ENCODE data around the gene ZFPM1. TPM values are rescaled to one million over a fixed set of nuclear protein-coding genes. Genes with fewer than 3 reads are reported as not detected.

The ZFPM1 gene
- total RNA-seq, 2 donors from 2014 or later = 1.7 to 2.4 TPM

DNA sequence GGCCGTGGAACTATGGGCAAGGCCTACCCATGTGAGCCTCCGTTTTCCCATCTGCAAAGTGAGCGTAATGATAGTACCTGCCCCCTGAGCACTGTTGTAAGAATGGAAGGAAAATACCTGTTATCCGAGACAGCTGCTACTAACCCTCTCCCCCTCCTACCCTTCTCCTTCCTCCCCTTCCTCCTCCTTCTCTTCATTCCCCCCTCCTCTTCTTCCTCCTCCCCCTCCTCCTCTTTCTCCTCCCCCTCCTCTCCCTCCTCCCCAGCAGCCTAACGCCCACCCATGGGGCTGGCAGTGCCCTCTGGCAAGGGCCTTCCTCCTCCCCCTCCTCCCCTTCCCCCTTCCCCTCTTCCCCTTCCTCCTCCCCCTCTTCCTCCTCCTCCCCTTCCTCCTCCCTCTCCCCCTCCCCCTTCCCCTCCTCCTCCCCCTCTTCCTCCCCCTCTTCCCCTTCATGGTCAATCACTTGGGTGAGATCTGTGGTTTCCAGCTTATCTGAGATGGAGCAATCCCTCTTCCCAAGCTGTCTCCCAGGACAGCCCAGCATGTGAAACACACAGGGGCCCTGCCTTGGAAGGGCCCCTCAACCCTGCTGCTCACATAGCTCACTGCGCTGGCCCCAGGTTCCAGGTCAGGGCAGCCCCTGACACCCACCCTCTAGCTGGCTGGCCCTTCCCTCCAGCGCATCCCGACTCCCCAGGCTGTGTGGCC lies 6.4 kb downstream of the ZFPM1 start:
- TF ChIP-seq, protein P1, sequence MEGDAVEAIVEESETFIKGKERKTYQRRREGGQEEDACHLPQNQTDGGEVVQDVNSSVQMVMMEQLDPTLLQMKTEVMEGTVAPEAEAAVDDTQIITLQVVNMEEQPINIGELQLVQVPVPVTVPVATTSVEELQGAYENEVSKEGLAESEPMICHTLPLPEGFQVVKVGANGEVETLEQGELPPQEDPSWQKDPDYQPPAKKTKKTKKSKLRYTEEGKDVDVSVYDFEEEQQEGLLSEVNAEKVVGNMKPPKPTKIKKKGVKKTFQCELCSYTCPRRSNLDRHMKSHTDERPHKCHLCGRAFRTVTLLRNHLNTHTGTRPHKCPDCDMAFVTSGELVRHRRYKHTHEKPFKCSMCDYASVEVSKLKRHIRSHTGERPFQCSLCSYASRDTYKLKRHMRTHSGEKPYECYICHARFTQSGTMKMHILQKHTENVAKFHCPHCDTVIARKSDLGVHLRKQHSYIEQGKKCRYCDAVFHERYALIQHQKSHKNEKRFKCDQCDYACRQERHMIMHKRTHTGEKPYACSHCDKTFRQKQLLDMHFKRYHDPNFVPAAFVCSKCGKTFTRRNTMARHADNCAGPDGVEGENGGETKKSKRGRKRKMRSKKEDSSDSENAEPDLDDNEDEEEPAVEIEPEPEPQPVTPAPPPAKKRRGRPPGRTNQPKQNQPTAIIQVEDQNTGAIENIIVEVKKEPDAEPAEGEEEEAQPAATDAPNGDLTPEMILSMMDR (IDR thresholded peaks at IDR 0.05) = no peak
- H3K36me3 ChIP-seq = no peaks in the 10 kb centered on the region
- H3K27ac ChIP-seq = peak overlapping the region in 1 of 2 donors; percentile 55
- no peak overlapping the region for H3K4me3 ChIP-seq
- H3K9me3 ChIP-seq = no peaks in the 10 kb centered on the region
- H3K27me3 ChIP-seq = no peaks in the 10 kb centered on the region
- DNase-seq (ENCODE audit: low spot score) = no peak
- peaks cover 0 to 60% of the 10 kb centered on the region in 2 donors for H3K4me1 ChIP-seq

DNA sequence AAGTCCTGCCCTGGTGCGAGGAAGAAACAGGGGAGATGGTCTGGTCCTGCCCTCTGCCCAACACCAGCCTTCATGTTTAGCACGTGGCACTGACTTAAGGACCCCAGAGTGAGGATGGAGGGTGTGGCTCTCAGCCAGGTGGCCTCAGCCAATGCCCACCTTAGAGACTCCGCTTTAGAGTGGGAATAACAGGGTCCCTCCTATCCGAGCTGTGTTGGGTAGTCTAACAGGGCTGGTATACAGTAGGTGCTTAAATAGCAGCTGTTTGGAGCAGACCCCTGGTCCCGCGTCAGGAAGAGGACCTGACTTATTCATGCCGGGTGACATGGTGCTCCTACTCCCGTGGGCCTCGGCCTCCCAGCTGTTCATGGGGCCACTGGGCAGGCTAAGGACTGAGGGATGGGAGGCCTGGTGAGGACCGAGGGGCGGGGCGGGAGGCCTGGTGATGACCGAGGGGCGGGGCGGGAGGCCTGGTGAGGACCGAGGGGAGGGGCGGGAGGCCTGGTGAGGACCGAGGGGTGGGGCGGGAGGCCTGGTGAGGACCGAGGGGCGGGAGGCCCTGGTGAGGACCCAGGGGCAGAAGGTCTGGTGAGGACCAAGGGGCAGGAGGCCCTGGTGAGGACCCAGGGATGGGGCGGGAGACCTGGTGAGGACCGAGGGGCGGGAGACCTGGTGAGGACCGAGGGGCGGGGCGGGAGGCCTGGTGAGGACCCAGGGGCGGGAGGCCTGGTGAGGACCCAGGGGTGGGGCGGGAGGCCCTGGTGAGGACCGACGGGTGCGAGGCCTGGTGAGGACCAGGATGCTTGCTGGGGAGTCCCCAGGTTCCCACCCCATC lies 7.6 kb downstream of the ZFPM1 start:
- Histone ChIP-seq H3K4me1 (peaks cover 0 to 58% of the 10 kb centered on the region in 2 donors), H3K4me3 (no peak overlapping the region), H3K36me3 (no peaks in the 10 kb centered on the region), H3K9me3 (no peaks in the 10 kb centered on the region), H3K27me3 (no peaks in the 10 kb centered on the region), H3K27ac (no peak overlapping the region)
- no peak for DNase-seq (ENCODE audit: low spot score)
- TF ChIP-seq, protein P1 (IDR thresholded peaks at IDR 0.05) = no peak

DNA sequence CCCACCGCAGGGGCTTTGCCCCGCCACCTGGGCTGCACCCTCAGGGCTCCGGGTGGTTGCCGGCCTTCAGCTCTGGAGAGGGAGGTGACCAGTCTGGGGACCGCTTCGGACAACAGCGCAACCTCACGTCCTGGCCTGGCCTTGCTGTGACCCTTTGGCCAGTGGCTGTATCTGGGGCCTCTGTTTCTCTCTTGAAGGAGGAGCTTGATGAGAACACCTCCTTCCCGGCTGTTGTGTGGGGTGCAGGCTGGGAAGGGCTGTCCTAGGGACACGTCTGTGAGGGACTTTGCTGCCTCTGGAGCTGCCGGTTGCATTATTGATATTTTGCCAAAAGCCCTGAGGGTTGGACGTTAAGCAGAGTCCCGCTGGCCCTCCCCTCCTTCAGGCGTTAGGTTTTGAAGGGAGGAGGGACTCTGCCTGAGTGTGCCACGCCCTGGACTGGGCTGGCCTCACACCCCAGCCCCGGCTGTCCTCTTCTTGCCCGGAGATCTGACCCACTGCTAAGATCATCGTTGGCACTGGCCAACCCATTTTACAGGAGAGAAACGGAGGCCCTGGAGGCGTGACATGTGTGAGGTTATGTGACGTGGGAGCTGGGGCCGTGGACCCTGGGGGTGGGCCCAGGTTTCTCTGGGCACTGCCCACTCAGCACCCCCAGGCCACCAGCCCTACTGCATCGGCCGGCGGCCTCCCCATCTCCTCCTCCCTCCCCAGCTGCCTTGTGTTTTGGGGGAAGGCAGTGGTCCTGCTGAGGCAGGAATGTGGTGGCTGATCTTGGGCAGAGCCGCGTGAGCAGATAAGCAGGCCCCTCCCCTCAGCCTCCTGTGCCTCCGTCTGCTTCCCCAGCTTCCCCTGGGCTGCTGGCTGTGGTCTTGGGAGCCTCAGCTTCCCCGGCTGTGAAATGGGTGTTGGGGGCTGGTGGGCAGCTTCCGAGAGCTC lies 8.5 kb downstream of the ZFPM1 start:
- H3K36me3 ChIP-seq = no peaks in the 10 kb centered on the region
- no peak for DNase-seq (ENCODE audit: low spot score)
- no peaks in the 10 kb centered on the region for H3K9me3 ChIP-seq
- H3K27me3 ChIP-seq = no peaks in the 10 kb centered on the region
- TF ChIP-seq, protein P1 (IDR thresholded peaks at IDR 0.05) = no peak
- peaks cover 0 to 49% of the 10 kb centered on the region in 2 donors for H3K4me1 ChIP-seq
- H3K27ac ChIP-seq = no peak overlapping the region
- H3K4me3 ChIP-seq = no peak overlapping the region

DNA sequence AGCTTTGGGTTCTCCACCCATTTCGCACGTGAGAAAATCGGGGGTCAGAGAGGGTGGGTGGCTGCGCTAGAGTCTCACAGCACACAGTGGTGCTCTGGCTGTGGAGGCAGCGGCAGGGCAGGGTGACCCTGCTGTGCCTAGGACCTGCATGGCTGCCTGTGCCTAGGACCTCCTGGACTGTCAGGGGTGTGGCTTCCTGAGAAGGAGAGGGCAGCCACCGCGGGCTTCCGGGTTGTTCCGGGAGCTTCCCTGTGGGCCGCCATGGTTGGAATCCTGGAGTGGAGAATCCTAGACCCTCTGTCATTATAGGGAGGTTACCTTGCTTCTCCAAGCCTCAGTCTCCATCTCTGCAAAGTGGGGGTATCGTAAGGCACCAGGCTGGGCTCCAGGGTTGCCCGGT lies 9.3 kb downstream of the ZFPM1 start:
- DNase-seq (ENCODE audit: low spot score) = no peak
- H3K27ac ChIP-seq = no peak overlapping the region
- no peaks in the 10 kb centered on the region for H3K36me3 ChIP-seq
- peaks cover 0 to 49% of the 10 kb centered on the region in 2 donors for H3K4me1 ChIP-seq
- TF ChIP-seq, protein P1 (IDR thresholded peaks at IDR 0.05) = no peak
- no peak overlapping the region for H3K4me3 ChIP-seq
- no peaks in the 10 kb centered on the region for H3K9me3 ChIP-seq
- H3K27me3 ChIP-seq = no peaks in the 10 kb centered on the region

DNA sequence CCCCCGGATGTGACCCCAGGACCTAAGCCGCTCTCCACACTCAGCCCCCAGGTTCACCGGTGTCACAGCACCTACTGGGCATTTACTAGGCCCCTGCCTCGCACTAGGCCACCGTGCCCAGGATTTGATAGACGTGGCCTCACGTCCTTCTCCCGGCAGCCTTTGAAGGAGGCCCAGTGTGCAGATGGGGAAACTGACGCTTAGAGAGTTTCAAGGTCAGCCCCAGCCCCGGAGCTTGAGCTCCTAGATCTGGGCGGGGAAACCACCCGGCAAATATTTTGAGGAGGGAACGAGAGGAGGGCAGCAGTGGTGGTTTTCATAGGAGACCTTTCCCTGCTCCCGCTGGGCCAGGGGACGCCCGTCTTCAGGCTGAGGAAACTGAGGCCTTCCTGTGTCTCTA lies 10.3 kb downstream of the ZFPM1 start:
- TF ChIP-seq, protein P1 (IDR thresholded peaks at IDR 0.05) = no peak

More for the DNA sequence above, 10.3 kb downstream of the ZFPM1 start:
- Histone ChIP-seq H3K4me3 (no peak overlapping the region), H3K36me3 (no peaks in the 10 kb centered on the region), H3K27ac (no peak overlapping the region), H3K27me3 (no peaks in the 10 kb centered on the region), H3K9me3 (no peaks in the 10 kb centered on the region), H3K4me1 (peaks cover 0 to 53% of the 10 kb centered on the region in 2 donors)
- DNase-seq (ENCODE audit: low spot score) = no peak
